H1 (cell line): ENCODE results near the gene BCKDHB. TPM values are rescaled to one million over a fixed set of nuclear protein-coding genes. Genes with fewer than 3 reads are reported as not detected.

Experiments used
- CBX8 ChIP-seq: fragments of 300-800, 300-1000 bp; sonication (generic); IDR thresholded peaks from 2 replicates; pipeline ENCODE4 v1.7.1; 2016; ENCODE audit warnings: low read depth, low read length, borderline replicate concordance
- CTCF ChIP-seq, 3 experiments: IDR thresholded peaks; 1 replicate in 2 of 3; 2 replicates in 1 of 3; pipeline versions ENCODE4 v1.5.1 to v1.6.1; 2011; ENCODE audit warnings: low read length in 3 of 3, mild to moderate bottlenecking in 3 of 3, inconsistent platforms in 2 of 3, low read depth in 1 of 3, moderate library complexity in 1 of 3; ENCODE audit not compliant: insufficient read depth in 1 of 3; ENCODE audit errors: control extremely low read depth in 1 of 3
- POLR2A ChIP-seq, 2 experiments: IDR thresholded peaks; 1 replicate in 1 of 2; 2 replicates in 1 of 2; pipeline ENCODE4 v1.6.1; 2011; ENCODE audit warnings: low read depth in 2 of 2, low read length in 2 of 2, mild to moderate bottlenecking in 2 of 2; ENCODE audit errors: control extremely low read depth in 1 of 2
- RAD21 ChIP-seq, 2 experiments: IDR thresholded peaks in 1 of 2; conservative IDR thresholded peaks in 1 of 2; 2 replicates each; pipeline ENCODE4 v1.6.1; 2011; ENCODE audit warnings: low read depth in 2 of 2, low read length in 2 of 2, improper control_type of control experiment in 1 of 2, inconsistent platforms in 1 of 2, mild to moderate bottlenecking in 1 of 2, moderate library complexity in 1 of 2
- RFX5 ChIP-seq: IDR thresholded peaks from 2 replicates; pipeline ENCODE4 v1.6.1; 2011; ENCODE audit warnings: low read depth, low read length, improper control_type of control experiment, borderline replicate concordance
- polyA plus RNA-seq, 7 experiments: library from polyadenylated mRNA; depleted of rRNA in 3 of 7; stranded (reverse) in 5 of 7; unstranded in 2 of 7; fragments of >200 nt in 5 of 7; fragments of 200-250 nt in 2 of 7; gene quantifications; 1 replicate in 5 of 7; 2 replicates in 1 of 7; 4 replicates in 1 of 7; pipeline versions ENCODE4 v1.2.1 to v1.2.3, GENCODE V29; 2011 to 2013; ENCODE audit warnings: missing spikeins in 2 of 7, mixed read lengths in 2 of 7
- total RNA-seq: library from RNA; stranded (reverse); fragmentation: NEBNext Ultra II Directional; extraction: Animal tissue kit (Norgen Biotek cat#: 25700); gene quantifications from 2 replicates; pipeline ENCODE4 v1.2.1, GENCODE V29; 2021
- TF ChIP-seq, protein P1 (sequence below): fragments of 300-600 bp; sonication (generic); IDR thresholded peaks from 2 replicates; pipeline ENCODE4 v1.7.1; 2012; ENCODE audit warnings: low read length, moderate library complexity, mild to moderate bottlenecking, inconsistent platforms; ENCODE audit not compliant: insufficient replicate concordance

Gene BCKDHB
- total and polyA plus RNA-seq, 2 of the 8 experiments (the other 6 are each of a cell fraction or from before 2014, with no cell fraction given), result 22.1 to 30.8 TPM

- TF ChIP-seq, protein P1, sequence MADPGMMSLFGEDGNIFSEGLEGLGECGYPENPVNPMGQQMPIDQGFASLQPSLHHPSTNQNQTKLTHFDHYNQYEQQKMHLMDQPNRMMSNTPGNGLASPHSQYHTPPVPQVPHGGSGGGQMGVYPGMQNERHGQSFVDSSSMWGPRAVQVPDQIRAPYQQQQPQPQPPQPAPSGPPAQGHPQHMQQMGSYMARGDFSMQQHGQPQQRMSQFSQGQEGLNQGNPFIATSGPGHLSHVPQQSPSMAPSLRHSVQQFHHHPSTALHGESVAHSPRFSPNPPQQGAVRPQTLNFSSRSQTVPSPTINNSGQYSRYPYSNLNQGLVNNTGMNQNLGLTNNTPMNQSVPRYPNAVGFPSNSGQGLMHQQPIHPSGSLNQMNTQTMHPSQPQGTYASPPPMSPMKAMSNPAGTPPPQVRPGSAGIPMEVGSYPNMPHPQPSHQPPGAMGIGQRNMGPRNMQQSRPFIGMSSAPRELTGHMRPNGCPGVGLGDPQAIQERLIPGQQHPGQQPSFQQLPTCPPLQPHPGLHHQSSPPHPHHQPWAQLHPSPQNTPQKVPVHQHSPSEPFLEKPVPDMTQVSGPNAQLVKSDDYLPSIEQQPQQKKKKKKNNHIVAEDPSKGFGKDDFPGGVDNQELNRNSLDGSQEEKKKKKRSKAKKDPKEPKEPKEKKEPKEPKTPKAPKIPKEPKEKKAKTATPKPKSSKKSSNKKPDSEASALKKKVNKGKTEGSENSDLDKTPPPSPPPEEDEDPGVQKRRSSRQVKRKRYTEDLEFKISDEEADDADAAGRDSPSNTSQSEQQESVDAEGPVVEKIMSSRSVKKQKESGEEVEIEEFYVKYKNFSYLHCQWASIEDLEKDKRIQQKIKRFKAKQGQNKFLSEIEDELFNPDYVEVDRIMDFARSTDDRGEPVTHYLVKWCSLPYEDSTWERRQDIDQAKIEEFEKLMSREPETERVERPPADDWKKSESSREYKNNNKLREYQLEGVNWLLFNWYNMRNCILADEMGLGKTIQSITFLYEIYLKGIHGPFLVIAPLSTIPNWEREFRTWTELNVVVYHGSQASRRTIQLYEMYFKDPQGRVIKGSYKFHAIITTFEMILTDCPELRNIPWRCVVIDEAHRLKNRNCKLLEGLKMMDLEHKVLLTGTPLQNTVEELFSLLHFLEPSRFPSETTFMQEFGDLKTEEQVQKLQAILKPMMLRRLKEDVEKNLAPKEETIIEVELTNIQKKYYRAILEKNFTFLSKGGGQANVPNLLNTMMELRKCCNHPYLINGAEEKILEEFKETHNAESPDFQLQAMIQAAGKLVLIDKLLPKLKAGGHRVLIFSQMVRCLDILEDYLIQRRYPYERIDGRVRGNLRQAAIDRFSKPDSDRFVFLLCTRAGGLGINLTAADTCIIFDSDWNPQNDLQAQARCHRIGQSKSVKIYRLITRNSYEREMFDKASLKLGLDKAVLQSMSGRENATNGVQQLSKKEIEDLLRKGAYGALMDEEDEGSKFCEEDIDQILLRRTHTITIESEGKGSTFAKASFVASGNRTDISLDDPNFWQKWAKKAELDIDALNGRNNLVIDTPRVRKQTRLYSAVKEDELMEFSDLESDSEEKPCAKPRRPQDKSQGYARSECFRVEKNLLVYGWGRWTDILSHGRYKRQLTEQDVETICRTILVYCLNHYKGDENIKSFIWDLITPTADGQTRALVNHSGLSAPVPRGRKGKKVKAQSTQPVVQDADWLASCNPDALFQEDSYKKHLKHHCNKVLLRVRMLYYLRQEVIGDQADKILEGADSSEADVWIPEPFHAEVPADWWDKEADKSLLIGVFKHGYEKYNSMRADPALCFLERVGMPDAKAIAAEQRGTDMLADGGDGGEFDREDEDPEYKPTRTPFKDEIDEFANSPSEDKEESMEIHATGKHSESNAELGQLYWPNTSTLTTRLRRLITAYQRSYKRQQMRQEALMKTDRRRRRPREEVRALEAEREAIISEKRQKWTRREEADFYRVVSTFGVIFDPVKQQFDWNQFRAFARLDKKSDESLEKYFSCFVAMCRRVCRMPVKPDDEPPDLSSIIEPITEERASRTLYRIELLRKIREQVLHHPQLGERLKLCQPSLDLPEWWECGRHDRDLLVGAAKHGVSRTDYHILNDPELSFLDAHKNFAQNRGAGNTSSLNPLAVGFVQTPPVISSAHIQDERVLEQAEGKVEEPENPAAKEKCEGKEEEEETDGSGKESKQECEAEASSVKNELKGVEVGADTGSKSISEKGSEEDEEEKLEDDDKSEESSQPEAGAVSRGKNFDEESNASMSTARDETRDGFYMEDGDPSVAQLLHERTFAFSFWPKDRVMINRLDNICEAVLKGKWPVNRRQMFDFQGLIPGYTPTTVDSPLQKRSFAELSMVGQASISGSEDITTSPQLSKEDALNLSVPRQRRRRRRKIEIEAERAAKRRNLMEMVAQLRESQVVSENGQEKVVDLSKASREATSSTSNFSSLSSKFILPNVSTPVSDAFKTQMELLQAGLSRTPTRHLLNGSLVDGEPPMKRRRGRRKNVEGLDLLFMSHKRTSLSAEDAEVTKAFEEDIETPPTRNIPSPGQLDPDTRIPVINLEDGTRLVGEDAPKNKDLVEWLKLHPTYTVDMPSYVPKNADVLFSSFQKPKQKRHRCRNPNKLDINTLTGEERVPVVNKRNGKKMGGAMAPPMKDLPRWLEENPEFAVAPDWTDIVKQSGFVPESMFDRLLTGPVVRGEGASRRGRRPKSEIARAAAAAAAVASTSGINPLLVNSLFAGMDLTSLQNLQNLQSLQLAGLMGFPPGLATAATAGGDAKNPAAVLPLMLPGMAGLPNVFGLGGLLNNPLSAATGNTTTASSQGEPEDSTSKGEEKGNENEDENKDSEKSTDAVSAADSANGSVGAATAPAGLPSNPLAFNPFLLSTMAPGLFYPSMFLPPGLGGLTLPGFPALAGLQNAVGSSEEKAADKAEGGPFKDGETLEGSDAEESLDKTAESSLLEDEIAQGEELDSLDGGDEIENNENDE, result no peak
- TF ChIP-seq POLR2A (IDR thresholded peaks at IDR 0.05; ENCODE audit: control extremely low read depth in 1 of 2, low read depth in 2 of 2, low read length in 2 of 2) (no peak), CBX8 (no peak), RAD21 (IDR thresholded peaks at IDR 0.05 in 1 of 2, conservative IDR thresholded peaks at IDR 0.05 in 1 of 2; ENCODE audit: low read depth in 2 of 2, low read length in 2 of 2) (no peak), CTCF (IDR thresholded peaks at IDR 0.05; ENCODE audit: control extremely low read depth in 1 of 3, insufficient read depth in 1 of 3, low read depth in 1 of 3, low read length in 3 of 3) (no peak), RFX5 (no peak)
Observed at GRCh38 chr6:80186082-80186481, 79.6 kb downstream of the BCKDHB start (continued).
